Endothelial cell of umbilical vein (primary cell): ENCODE results near the gene KIFAP3. TPM values are rescaled to one million over a fixed set of nuclear protein-coding genes. Genes with fewer than 3 reads are reported as not detected.

Experiments
- BruUV-seq: library from RNA; stranded (reverse); fragments of 400-500 nt; replicated peaks from 2 replicates; lab custom pipeline; 2021; lab: Mats Ljungman, UMichigan
- CTCF ChIA-PET: fragments of 300-600, 350-600 bp; sonication (Branson Sonifier 250); formaldehyde crosslinking; loops from one replicate; lab custom pipeline; 2021; ENCODE audit warnings: antibody characterized with exemption, inconsistent platforms; lab: Charles Lee
- POLR2A ChIA-PET: fragments of 300-600, 350-600 bp; sonication (Branson Sonifier 250); formaldehyde crosslinking; loops from one replicate; lab custom pipeline; 2021; ENCODE audit warnings: antibody characterized with exemption, inconsistent platforms; lab: Charles Lee
- DNase-seq: peaks from one replicate; pipeline ENCODE4 v3.0.0-alpha.2; 2011; ENCODE audit warnings: low read depth, low spot score
- FAIRE-seq: peaks from 2 replicates; lab custom pipeline; 2011; peaks lifted over from hg19 to GRCh38; lab: Jason Lieb, UNC
- H2AFZ ChIP-seq: 2 replicates; pipeline ENCODE4 v1.6.0; 2012; ENCODE audit warnings: low read depth, low read length, control low read depth, inconsistent platforms
- H3K27ac ChIP-seq: 2 replicates; pipeline ENCODE4 v1.5.1; 2011; ENCODE audit warnings: low read depth, mild to moderate bottlenecking, control low read depth, low read length, moderate library complexity; ENCODE audit not compliant: insufficient read depth
- H3K27me3 ChIP-seq, 2 experiments: 2 replicates each; pipeline versions ENCODE4 v1.6.0 to v1.6.1; 2011; ENCODE audit warnings: low read length in 2 of 2, mixed read lengths in 1 of 2; ENCODE audit not compliant: control insufficient read depth in 2 of 2, insufficient read depth in 2 of 2
- H3K36me3 ChIP-seq, 2 experiments: 2 replicates in 1 of 2; 3 replicates in 1 of 2; pipeline ENCODE4 v1.5.1; 2011; ENCODE audit warnings: low read length in 2 of 2, mild to moderate bottlenecking in 1 of 2, moderate library complexity in 1 of 2; ENCODE audit not compliant: control insufficient read depth in 2 of 2, insufficient read depth in 2 of 2; ENCODE audit errors: extremely low read depth in 1 of 2
- H3K4me1 ChIP-seq: 3 replicates; pipeline ENCODE4 v1.5.1; 2011; ENCODE audit warnings: mild to moderate bottlenecking, low read length; ENCODE audit not compliant: control insufficient read depth, insufficient read depth; ENCODE audit errors: extremely low read depth
- H3K4me2 ChIP-seq: 2 replicates; pipeline ENCODE4 v1.6.1; 2011; ENCODE audit warnings: low read length, control low read depth, mixed read lengths; ENCODE audit not compliant: insufficient read depth
- H3K4me3 ChIP-seq, 3 experiments: fragments of 200-600 bp in 1 of 3; sonication (generic), shearing (Covaris generic) in 1 of 3; replicated peaks in 1 of 3; 2 replicates each; pipeline ENCODE4 v1.5.1; 2011 to 2016; ENCODE audit warnings: control low read depth in 3 of 3, low read length in 3 of 3, mild to moderate bottlenecking in 2 of 3, inconsistent platforms in 1 of 3, low read depth in 1 of 3, moderate library complexity in 1 of 3; ENCODE audit not compliant: insufficient read depth in 1 of 3
- H3K79me2 ChIP-seq: 2 replicates; pipeline ENCODE4 v1.6.0; 2012; ENCODE audit warnings: low read length, inconsistent platforms; ENCODE audit not compliant: control insufficient read depth, insufficient read depth
- H3K9ac ChIP-seq: replicated peaks from 2 replicates; pipeline ENCODE3; 2011; ENCODE audit warnings: low read length, control low read depth; ENCODE audit not compliant: insufficient read depth; ENCODE audit errors: extremely low read depth
- H3K9me1 ChIP-seq: replicated peaks from 3 replicates; pipeline ENCODE4 v1.6.0; 2011; ENCODE audit warnings: mild to moderate bottlenecking, low read length; ENCODE audit not compliant: control insufficient read depth, insufficient read depth; ENCODE audit errors: extremely low read depth
- H3K9me3 ChIP-seq: replicated peaks from 2 replicates; pipeline ENCODE4 v1.5.1; 2012; ENCODE audit warnings: low read length, inconsistent platforms; ENCODE audit not compliant: control insufficient read depth, insufficient read depth
- H4K20me1 ChIP-seq: replicated peaks from 2 replicates; pipeline ENCODE3; 2011; ENCODE audit warnings: mild to moderate bottlenecking, low read length; ENCODE audit not compliant: control insufficient read depth, insufficient read depth; ENCODE audit errors: extremely low read depth
- CTCF ChIP-seq, 2 donors: IDR thresholded peaks; 1 replicate in 1 of 2; 2 replicates in 1 of 2; pipeline ENCODE4 v1.5.1; 2011; ENCODE audit warnings: low read length in 2 of 2, mild to moderate bottlenecking in 2 of 2, moderate library complexity in 2 of 2, control low read depth in 1 of 2, inconsistent platforms in 1 of 2, low read depth in 1 of 2; ENCODE audit not compliant: insufficient read depth in 1 of 2; ENCODE audit errors: extremely low read depth in 1 of 2
- EZH2 ChIP-seq: IDR thresholded peaks from 2 replicates; pipeline ENCODE4 v1.6.1; 2012; ENCODE audit warnings: borderline replicate concordance, low read depth, mild to moderate bottlenecking, moderate library complexity, low read length, inconsistent platforms; ENCODE audit not compliant: severe bottlenecking
- FOS ChIP-seq: IDR thresholded peaks from 2 replicates; pipeline ENCODE4 v1.6.1; 2011; ENCODE audit warnings: mild to moderate bottlenecking, low read length, moderate library complexity, borderline replicate concordance; ENCODE audit not compliant: insufficient read depth
- GATA2 ChIP-seq: IDR thresholded peaks from 2 replicates; pipeline ENCODE4 v1.7.0; 2011; ENCODE audit warnings: low read depth, mild to moderate bottlenecking, moderate library complexity, mixed read lengths, low read length; ENCODE audit not compliant: insufficient read length, insufficient read depth
- JUN ChIP-seq: IDR thresholded peaks from 2 replicates; pipeline ENCODE4 v1.6.1; 2011; ENCODE audit warnings: borderline replicate concordance, low read depth; ENCODE audit not compliant: insufficient read length, insufficient read depth
- MAX ChIP-seq: IDR thresholded peaks from 2 replicates; pipeline ENCODE4 v1.6.1; 2011; ENCODE audit not compliant: insufficient read depth, insufficient read length
- MYC ChIP-seq: IDR thresholded peaks from one replicate; pipeline ENCODE4 v1.6.1; 2011; ENCODE audit warnings: mild to moderate bottlenecking, low read depth, low read length
- POLR2A ChIP-seq: IDR thresholded peaks from 2 replicates; pipeline ENCODE4 v1.6.1; 2012; ENCODE audit warnings: low read depth, mild to moderate bottlenecking, control low read depth, low read length
- POLR2AphosphoS5 ChIP-seq: IDR thresholded peaks from 2 replicates; pipeline ENCODE4 v1.6.1; 2012; ENCODE audit warnings: low read depth, mild to moderate bottlenecking, control low read depth, low read length, moderate library complexity; ENCODE audit not compliant: insufficient read depth
- dilution Hi-C: fragments of 300-500 bp; cut with MboI; formaldehyde crosslinking; loops from one replicate; pipeline ENCODE4 v1.15.0; 2019; ENCODE audit warnings: low sequenced_read_pairs; ENCODE audit not compliant: extremely low pct_ligation_motif_present
- intact Hi-C: fragments of 100-400 bp; cut with micrococcal nuclease; formaldehyde crosslinking; loops from one replicate; pipeline ENCODE4 v1.10.0; 2022
- polyA plus RNA-seq, 4 experiments: library from polyadenylated mRNA; depleted of rRNA in 3 of 4; stranded (reverse) in 3 of 4; unstranded in 1 of 4; fragments of >200 nt; gene quantifications; 2 replicates each; pipeline versions ENCODE4 v1.2.1 to v1.2.3, GENCODE V29; 2011 to 2012; ENCODE audit warnings: missing spikeins in 1 of 4
- total RNA-seq: library from RNA; stranded (reverse); gene quantifications from 2 replicates; pipeline ENCODE4 v1.2.3, GENCODE V29; 2021

Gene KIFAP3
- total and polyA plus RNA-seq, 2 donors (not counting 3 experiments of a cell fraction or from before 2014, with no cell fraction given) = 6.4 to 17.5 TPM

GRCh38 chr1:170030212-170030611 is 44.3 kb downstream of the KIFAP3 start:
- intact Hi-C loops (no loop called here), dilution Hi-C loops (no loop called here)
- Histone ChIP-seq H3K9ac (no peak overlapping the region), H3K9me3 (no peaks in the 10 kb centered on the region), H2AFZ (no peak overlapping the region), H3K27ac (no peak overlapping the region), H3K4me1 (no peaks in the 10 kb centered on the region), H3K27me3 (no peaks in the 10 kb centered on the region), H3K79me2 (no peaks in the 10 kb centered on the region), H3K4me2 (no peak overlapping the region), H3K9me1 (no peaks in the 10 kb centered on the region), H3K4me3 (no peak overlapping the region), H4K20me1 (no peaks in the 10 kb centered on the region), H3K36me3 (no peaks in the 10 kb centered on the region)
- ChIA-PET CTCF (no interaction called here), POLR2A (no interaction called here)
- no peak for FAIRE-seq
- BruUV-seq = no TSS peak
- no peak for DNase-seq
- TF ChIP-seq EZH2 (no peak), MAX (no peak), POLR2AphosphoS5 (no peak), MYC (no peak), POLR2A (no peak), GATA2 (no peak), JUN (no peak), FOS (no peak), CTCF (IDR thresholded peaks at IDR 0.05; ENCODE audit: extremely low read depth in 1 of 2, insufficient read depth in 1 of 2, low read depth in 1 of 2, low read length in 2 of 2) (no peak)
